IPS DF 19.7 (cell line): ENCODE data around the gene C1orf122.

ENCODE experiments used
- DNase-seq: peaks from one replicate; pipeline ENCODE4 v3.0.0-alpha.2; 2013; ENCODE audit warnings: low read depth, low spot score

Gene C1orf122

GRCh38 chr1:37845049-37845646, 37.6 kb downstream of the C1orf122 start:
- no peak for DNase-seq

DNA sequence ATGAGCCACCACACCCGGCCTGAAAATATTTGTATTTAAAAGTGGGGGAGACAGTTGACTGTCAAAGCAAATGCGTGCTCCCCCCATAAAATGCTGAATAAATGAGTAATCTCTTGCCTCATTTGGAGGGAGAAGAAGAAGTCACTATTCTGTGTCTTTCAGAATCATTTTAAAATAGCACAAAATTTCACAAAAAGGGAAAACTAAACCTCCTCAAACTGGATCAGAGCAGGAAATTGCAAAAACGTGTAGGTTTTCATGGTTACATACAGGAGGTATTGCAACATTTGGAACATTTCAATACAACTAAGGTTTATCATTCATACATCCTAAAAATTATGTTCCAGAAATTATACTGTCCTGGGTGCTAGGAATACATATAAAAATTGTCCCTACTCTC, 38.2 kb downstream of the C1orf122 start:
- DNase-seq = no peak

GRCh38 chr1:37846647-37847339, 39.2 kb downstream of the C1orf122 start:
- DNase-seq = no peak

DNA sequence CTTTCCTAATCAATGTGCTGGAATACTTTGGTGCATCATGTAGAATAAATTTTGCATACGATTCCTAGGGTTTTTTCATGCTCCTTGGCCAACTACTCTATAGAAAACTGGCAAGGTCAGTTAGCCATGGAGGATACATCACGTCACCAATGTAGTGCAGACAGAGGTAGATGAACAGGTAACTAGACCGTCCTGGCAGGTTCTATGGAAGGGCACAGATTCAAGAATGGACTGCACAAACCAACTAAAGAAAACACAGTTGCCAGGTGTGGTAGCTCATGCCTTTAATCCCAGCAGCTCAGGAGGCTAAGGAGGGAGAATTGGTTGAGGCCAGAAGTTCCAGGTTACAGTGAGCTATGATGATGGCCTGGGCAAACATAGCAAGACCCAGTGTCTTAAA, 41.9 kb downstream of the C1orf122 start:
- DNase-seq = no peak

- DNase-seq = no peak
Measured at GRCh38 chr1:37850352-37850955, 42.9 kb downstream of the C1orf122 start.

- DNase-seq = no peak
Measured at GRCh38 chr1:37851262-37851661, 43.7 kb downstream of the C1orf122 start.

- no peak for DNase-seq
Measured at GRCh38 chr1:37851782-37852210, 44.2 kb downstream of the C1orf122 start.

GRCh38 chr1:37853157-37853556, 45.6 kb downstream of the C1orf122 start:
- DNase-seq = no peak

GRCh38 chr1:37854406-37854805, 46.8 kb downstream of the C1orf122 start:
- no peak for DNase-seq
